Endodermal cell (in vitro differentiated cells): Measurements from ENCODE around the gene MIGA1. TPM values are rescaled to one million over a fixed set of nuclear protein-coding genes. Genes with fewer than 3 reads are reported as not detected.
A peak's percentile ranks its signal among the peaks of the same experiment; 100 is the strongest.

Experiments
- DNase-seq: peaks from one replicate; pipeline ENCODE4 v3.0.0-alpha.2; 2017
- H3K27ac ChIP-seq: 2 replicates; pipeline ENCODE4 v1.5.1; 2013; ENCODE audit warnings: mild to moderate bottlenecking, low read depth, low read length, moderate library complexity
- H3K27me3 ChIP-seq: 2 replicates; pipeline ENCODE4 v1.6.1; 2013; ENCODE audit warnings: mild to moderate bottlenecking, low read length, moderate library complexity; ENCODE audit not compliant: insufficient read depth, control insufficient read depth, poor library complexity, severe bottlenecking
- H3K36me3 ChIP-seq: 2 replicates; pipeline ENCODE4 v1.7.0; 2013; ENCODE audit warnings: mild to moderate bottlenecking, low read length, moderate library complexity; ENCODE audit not compliant: control insufficient read depth, insufficient read depth
- H3K4me1 ChIP-seq: one replicate; pipeline ENCODE4 v1.7.0; 2013; ENCODE audit warnings: low read length; ENCODE audit not compliant: control insufficient read depth, insufficient read depth
- H3K4me3 ChIP-seq: 2 replicates; pipeline ENCODE4 v1.5.1; 2013; ENCODE audit warnings: mild to moderate bottlenecking, low read length, moderate library complexity
- H3K9ac ChIP-seq: 2 replicates; pipeline ENCODE4 v1.6.1; 2013; ENCODE audit warnings: mild to moderate bottlenecking, low read length, moderate library complexity; ENCODE audit not compliant: poor library complexity, severe bottlenecking; ENCODE audit errors: extremely low read depth
- H3K9me3 ChIP-seq: 2 replicates; pipeline ENCODE4 v1.6.1; 2013; ENCODE audit warnings: mild to moderate bottlenecking, low read length, moderate library complexity; ENCODE audit not compliant: control insufficient read depth
- H3K27ac Mint-ChIP-seq: 2 replicates; pipeline ENCODE4 v1.8.0; 2020; ENCODE audit warnings: mixed read lengths
- H3K27me3 Mint-ChIP-seq: 2 replicates; pipeline ENCODE4 v1.8.0; 2021; ENCODE audit warnings: mild to moderate bottlenecking, mixed read lengths; ENCODE audit not compliant: insufficient read depth
- H3K36me3 Mint-ChIP-seq: 2 replicates; pipeline ENCODE4 v1.8.0; 2020; ENCODE audit warnings: low read depth, mixed read lengths
- H3K4me1 Mint-ChIP-seq: 2 replicates; pipeline ENCODE4 v1.8.0; 2020; ENCODE audit warnings: mixed read lengths
- H3K4me3 Mint-ChIP-seq: 2 replicates; pipeline ENCODE4 v1.8.0; 2020; ENCODE audit warnings: mild to moderate bottlenecking, moderate library complexity, mixed read lengths
- H3K9me3 Mint-ChIP-seq: 2 replicates; pipeline ENCODE4 v1.8.0; 2020; ENCODE audit warnings: mild to moderate bottlenecking, mixed read lengths
- WGBS, 2 experiments: methylation state at CpG; one replicate each; pipeline versions ENCODE4 v1.1.5 to v1.1.7; 2013; ENCODE audit warnings: missing lambda C conversion rate in 2 of 2, mixed read lengths in 1 of 2; ENCODE audit not compliant: insufficient coverage in 1 of 2, insufficient read length in 1 of 2; 5-methylcytosine and 5-hydroxymethylcytosine counted together
- total RNA-seq, 2 donors: library from RNA; stranded (reverse); fragmentation: NEBNext Ultra II Directional in 1 of 2; extraction: Animal tissue kit (Norgen Biotek cat#: 25700) in 1 of 2; gene quantifications; 2 replicates in 1 of 2; 3 replicates in 1 of 2; pipeline ENCODE4 v1.2.1, GENCODE V29; 2021
- TF ChIP-seq, protein P1 (sequence below): fragments of 200-600 bp; sonication (generic); conservative IDR thresholded peaks from 2 replicates; pipeline ENCODE4 v1.5.0; 2021; ENCODE audit warnings: antibody characterized with exemption, mild to moderate bottlenecking

The MIGA1 gene
- total RNA-seq, 2 donors from 2014 or later = 7.3 to 9.5 TPM

DNA sequence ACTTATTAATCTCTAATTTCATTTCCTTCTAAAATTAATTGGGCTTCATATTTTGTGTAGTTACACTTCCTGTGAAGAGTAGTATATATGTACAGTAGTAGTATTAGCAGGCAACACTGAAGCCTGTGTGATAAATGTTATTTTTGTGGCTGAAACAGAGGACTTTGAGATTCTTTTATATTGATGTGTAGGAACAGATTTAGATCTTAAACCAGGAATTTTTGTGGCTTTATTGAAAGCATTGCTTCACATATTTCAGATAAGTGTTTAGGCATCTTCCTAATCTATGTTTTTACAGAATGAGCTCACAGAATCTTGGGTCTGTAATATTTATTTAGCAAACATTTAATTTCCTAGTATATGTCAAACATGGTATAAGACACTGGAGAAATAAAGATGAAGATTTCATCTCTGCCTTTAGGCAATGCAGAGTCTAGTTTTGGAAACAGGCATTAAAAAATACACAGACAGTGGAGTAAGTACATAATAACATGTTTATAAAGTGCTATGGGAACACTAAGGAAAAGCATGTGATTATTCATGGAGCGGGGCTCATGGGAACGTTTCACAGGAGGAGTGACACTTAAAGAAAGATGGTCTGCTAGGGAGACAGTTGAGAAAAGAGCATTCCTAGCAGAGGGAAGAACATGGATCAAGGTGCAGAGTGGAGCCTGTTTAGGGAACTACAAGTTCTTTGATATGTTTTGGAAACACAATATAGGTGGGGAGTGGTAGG is 52.7 kb downstream of the MIGA1 start:
- Mint-ChIP-seq H3K9me3 (peaks cover 1% of the 10 kb centered on the region), H3K4me3 (no peak overlapping the region), H3K27ac (no peak overlapping the region), H3K4me1 (peaks cover 30% of the 10 kb centered on the region), H3K36me3 (peaks cover 9% of the 10 kb centered on the region), H3K27me3 (no peaks in the 10 kb centered on the region)
- WGBS, 2 experiments = 88 to 95% methylated on average over 2 of the region's 2 CpGs
- Histone ChIP-seq H3K27ac (no peak overlapping the region), H3K9me3 (peaks cover 5% of the 10 kb centered on the region), H3K4me3 (no peak overlapping the region), H3K27me3 (no peaks in the 10 kb centered on the region), H3K4me1 (peaks cover 8% of the 10 kb centered on the region), H3K36me3 (peaks cover 4% of the 10 kb centered on the region), H3K9ac (no peak overlapping the region)
- TF ChIP-seq, protein P1, sequence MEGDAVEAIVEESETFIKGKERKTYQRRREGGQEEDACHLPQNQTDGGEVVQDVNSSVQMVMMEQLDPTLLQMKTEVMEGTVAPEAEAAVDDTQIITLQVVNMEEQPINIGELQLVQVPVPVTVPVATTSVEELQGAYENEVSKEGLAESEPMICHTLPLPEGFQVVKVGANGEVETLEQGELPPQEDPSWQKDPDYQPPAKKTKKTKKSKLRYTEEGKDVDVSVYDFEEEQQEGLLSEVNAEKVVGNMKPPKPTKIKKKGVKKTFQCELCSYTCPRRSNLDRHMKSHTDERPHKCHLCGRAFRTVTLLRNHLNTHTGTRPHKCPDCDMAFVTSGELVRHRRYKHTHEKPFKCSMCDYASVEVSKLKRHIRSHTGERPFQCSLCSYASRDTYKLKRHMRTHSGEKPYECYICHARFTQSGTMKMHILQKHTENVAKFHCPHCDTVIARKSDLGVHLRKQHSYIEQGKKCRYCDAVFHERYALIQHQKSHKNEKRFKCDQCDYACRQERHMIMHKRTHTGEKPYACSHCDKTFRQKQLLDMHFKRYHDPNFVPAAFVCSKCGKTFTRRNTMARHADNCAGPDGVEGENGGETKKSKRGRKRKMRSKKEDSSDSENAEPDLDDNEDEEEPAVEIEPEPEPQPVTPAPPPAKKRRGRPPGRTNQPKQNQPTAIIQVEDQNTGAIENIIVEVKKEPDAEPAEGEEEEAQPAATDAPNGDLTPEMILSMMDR = no peak
- DNase-seq = no peak

DNA sequence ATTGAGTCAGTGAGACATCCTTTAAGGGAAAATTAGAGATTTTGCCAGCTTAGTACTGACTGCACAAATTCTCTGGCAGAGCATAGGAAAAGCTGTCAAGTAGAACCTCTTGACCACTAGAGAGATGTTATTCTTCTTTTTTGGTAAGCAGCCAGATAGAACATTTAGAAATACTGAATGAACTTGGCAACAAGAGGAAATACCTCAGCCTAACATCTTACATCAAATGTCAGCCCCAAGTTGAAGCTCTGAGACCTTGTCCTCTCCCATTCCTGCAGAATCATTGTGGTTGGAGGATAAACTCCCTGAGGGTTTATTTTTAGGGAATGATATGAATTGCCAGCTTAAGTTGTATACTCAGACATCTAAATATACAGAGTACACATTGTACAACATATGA is 53.5 kb downstream of the MIGA1 start:
- Mint-ChIP-seq H3K9me3 (no peaks in the 10 kb centered on the region), H3K27ac (no peak overlapping the region), H3K4me1 (peaks cover 34% of the 10 kb centered on the region), H3K4me3 (no peak overlapping the region), H3K27me3 (no peaks in the 10 kb centered on the region), H3K36me3 (peaks cover 2% of the 10 kb centered on the region)
- H3K9ac ChIP-seq = no peak overlapping the region
- no peak overlapping the region for H3K4me3 ChIP-seq
- no peaks in the 10 kb centered on the region for H3K27me3 ChIP-seq
- TF ChIP-seq, protein P1 = no peak
- H3K9me3 ChIP-seq = no peaks in the 10 kb centered on the region
- H3K4me1 ChIP-seq = peaks cover 8% of the 10 kb centered on the region
- no peaks in the 10 kb centered on the region for H3K36me3 ChIP-seq
- DNase-seq = no peak
- no peak overlapping the region for H3K27ac ChIP-seq

DNA sequence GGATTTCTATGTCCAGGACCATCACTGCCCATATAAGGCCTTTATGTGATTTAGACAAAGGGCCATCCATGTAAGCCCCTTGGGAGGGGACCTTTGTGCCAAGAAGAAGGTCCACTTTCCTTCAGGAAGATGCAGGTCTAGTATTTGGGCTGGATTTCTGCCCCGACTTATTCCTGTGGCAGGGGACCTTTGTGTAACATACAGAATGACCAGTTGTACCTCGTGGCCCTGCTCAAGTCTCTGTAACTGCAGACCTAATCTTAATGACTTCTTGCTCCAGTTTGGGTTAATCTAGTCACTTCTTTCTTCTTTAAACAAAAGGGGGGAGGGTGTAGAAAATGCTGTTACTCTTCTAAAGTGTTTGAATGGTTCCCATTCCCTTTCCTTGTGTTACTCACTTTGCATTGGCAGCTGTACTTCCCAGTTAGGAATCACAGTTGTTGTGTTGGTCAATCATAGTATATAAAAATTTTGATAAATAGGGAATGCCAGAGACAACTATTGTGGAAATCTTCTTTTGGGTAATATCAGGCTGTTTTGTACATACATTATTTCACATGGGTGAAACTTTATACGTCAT is 54.2 kb downstream of the MIGA1 start:
- no peaks in the 10 kb centered on the region for H3K9me3 ChIP-seq
- peaks cover 8% of the 10 kb centered on the region for H3K4me1 ChIP-seq
- no peak overlapping the region for H3K9ac ChIP-seq
- no peak overlapping the region for H3K27ac ChIP-seq
- Mint-ChIP-seq H3K27ac (peak overlapping the region; percentile 61), H3K4me3 (no peak overlapping the region), H3K36me3 (peaks cover 2% of the 10 kb centered on the region), H3K4me1 (peaks cover 34% of the 10 kb centered on the region), H3K9me3 (no peaks in the 10 kb centered on the region), H3K27me3 (no peaks in the 10 kb centered on the region)
- no peaks in the 10 kb centered on the region for H3K27me3 ChIP-seq
- DNase-seq = no peak
- TF ChIP-seq, protein P1 = no peak
- peak overlapping the region; percentile 2 for H3K4me3 ChIP-seq
- 85 to 88% methylated on average over 2 to 3 of the region's 3 CpGs for WGBS, 2 experiments
- no peaks in the 10 kb centered on the region for H3K36me3 ChIP-seq
